Measurements from ENCODE around the gene AKAP8L.

The AKAP8L gene

GRCh38 chr19:15372891-15373301 is 45.9 kb downstream of the AKAP8L start:
- peaks cover 34% of the 10 kb centered on the region for H3K36me3 Mint-ChIP-seq (ENCODE audit: low read depth)
- H3K27ac Mint-ChIP-seq: peak overlapping the region; percentile 68
- peaks cover 23% of the 10 kb centered on the region for H3K4me1 Mint-ChIP-seq
- TF ChIP-seq CTCF (IDR thresholded peaks at IDR 0.05): no peak
- DNase-seq: no peak
- H3K27me3 Mint-ChIP-seq (ENCODE audit: low read depth, poor library complexity): peaks cover 3% of the 10 kb centered on the region
- no peak overlapping the region for H3K4me3 Mint-ChIP-seq
- H3K9me3 Mint-ChIP-seq: no peaks in the 10 kb centered on the region

DNA sequence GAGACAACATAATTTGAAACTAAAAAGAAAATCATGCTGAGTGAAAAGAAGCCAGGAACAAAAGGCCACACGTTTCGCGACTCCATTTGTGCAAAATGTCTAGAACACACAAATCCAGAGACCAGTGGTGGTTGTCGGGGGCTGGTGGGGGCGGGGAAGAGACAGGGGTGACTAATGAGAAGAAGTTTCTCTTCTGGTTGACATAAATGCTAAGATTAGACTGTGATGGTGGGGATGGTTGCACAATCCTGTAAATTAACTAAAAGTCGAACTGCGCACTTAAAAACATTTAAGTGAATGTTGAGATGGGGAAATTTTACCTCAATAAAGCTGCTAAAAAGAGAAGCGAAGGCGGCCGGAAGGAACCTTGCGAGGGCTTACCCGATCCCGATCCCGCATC is 46.3 kb downstream of the AKAP8L start:
- DNase-seq: no peak
- H3K27ac Mint-ChIP-seq: no peak overlapping the region
- peaks cover 19% of the 10 kb centered on the region for H3K4me1 Mint-ChIP-seq
- no peaks in the 10 kb centered on the region for H3K9me3 Mint-ChIP-seq
- H3K27me3 Mint-ChIP-seq (ENCODE audit: low read depth, poor library complexity): peaks cover 3% of the 10 kb centered on the region
- TF ChIP-seq CTCF (IDR thresholded peaks at IDR 0.05): no peak
- H3K36me3 Mint-ChIP-seq (ENCODE audit: low read depth): peaks cover 39% of the 10 kb centered on the region
- no peak overlapping the region for H3K4me3 Mint-ChIP-seq

- peaks cover 44% of the 10 kb centered on the region for H3K36me3 Mint-ChIP-seq (ENCODE audit: low read depth)
- peaks cover 3% of the 10 kb centered on the region for H3K27me3 Mint-ChIP-seq (ENCODE audit: low read depth, poor library complexity)
- H3K27ac Mint-ChIP-seq: no peak overlapping the region
- no peaks in the 10 kb centered on the region for H3K9me3 Mint-ChIP-seq
- peaks cover 14% of the 10 kb centered on the region for H3K4me1 Mint-ChIP-seq
- H3K4me3 Mint-ChIP-seq: no peak overlapping the region
- TF ChIP-seq CTCF (IDR thresholded peaks at IDR 0.05): no peak
- DNase-seq: no peak
These were observed 46.9 kb downstream of the AKAP8L start for GRCh38 chr19:15371786-15372380.

GRCh38 chr19:15371119-15371518 is 47.7 kb downstream of the AKAP8L start:
- no peak overlapping the region for H3K4me3 Mint-ChIP-seq
- TF ChIP-seq CTCF (IDR thresholded peaks at IDR 0.05): no peak
- no peak for DNase-seq
- peaks cover 9% of the 10 kb centered on the region for H3K4me1 Mint-ChIP-seq
- peaks cover 49% of the 10 kb centered on the region for H3K36me3 Mint-ChIP-seq (ENCODE audit: low read depth)
- H3K9me3 Mint-ChIP-seq: no peaks in the 10 kb centered on the region
- H3K27me3 Mint-ChIP-seq (ENCODE audit: low read depth, poor library complexity): peaks cover 3% of the 10 kb centered on the region
- H3K27ac Mint-ChIP-seq: no peak overlapping the region

DNA sequence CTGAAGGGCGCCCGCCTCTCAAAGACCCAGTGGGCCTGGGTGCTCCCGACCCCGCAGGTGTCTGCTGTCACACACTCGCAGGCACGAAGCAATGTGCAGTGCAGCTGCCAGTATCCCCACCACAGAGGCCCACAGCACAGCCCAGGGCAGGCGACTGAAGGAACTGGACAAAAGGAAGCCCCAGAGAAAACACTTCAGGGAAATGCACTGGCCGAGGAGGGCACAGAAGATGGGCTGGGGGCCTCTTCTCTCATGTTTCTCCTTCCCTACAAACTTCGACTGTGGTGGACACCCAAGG is 49.2 kb downstream of the AKAP8L start:
- no peak for TF ChIP-seq CTCF (IDR thresholded peaks at IDR 0.05)
- Mint-ChIP-seq H3K9me3 (peaks cover 11% of the 10 kb centered on the region), H3K27me3 (ENCODE audit: low read depth, poor library complexity) (peaks cover 3% of the 10 kb centered on the region), H3K4me1 (no peaks in the 10 kb centered on the region), H3K27ac (no peak overlapping the region), H3K36me3 (ENCODE audit: low read depth) (peaks cover 65% of the 10 kb centered on the region), H3K4me3 (no peak overlapping the region)
- no peak for DNase-seq

- no peak for TF ChIP-seq CTCF (IDR thresholded peaks at IDR 0.05)
- Mint-ChIP-seq H3K4me1 (no peaks in the 10 kb centered on the region), H3K4me3 (no peak overlapping the region), H3K27me3 (ENCODE audit: low read depth, poor library complexity) (peaks cover 3% of the 10 kb centered on the region), H3K9me3 (peaks cover 15% of the 10 kb centered on the region), H3K27ac (no peak overlapping the region), H3K36me3 (ENCODE audit: low read depth) (peaks cover 69% of the 10 kb centered on the region)
- no peak for DNase-seq
These were observed 49.8 kb downstream of the AKAP8L start for GRCh38 chr19:15368798-15369593.
